H1 (cell line): ENCODE data around the gene PHETA1. TPM values are rescaled to one million over a fixed set of nuclear protein-coding genes. Genes with fewer than 3 reads are reported as not detected.

ENCODE experiments used
- HDAC6 ChIP-seq: IDR thresholded peaks from one replicate; pipeline ENCODE4 v1.7.1; 2012; ENCODE audit warnings: low read depth, mild to moderate bottlenecking, inconsistent platforms, low read length, moderate library complexity
- KDM5A ChIP-seq: fragments of 200-600 bp; IDR thresholded peaks from 2 replicates; pipeline ENCODE4 v1.7.1; 2012; ENCODE audit warnings: mild to moderate bottlenecking, low read length, inconsistent platforms, mixed read lengths
- NANOG ChIP-seq: IDR thresholded peaks from 2 replicates; pipeline ENCODE4 v1.6.1; 2011; ENCODE audit warnings: low read length, low read depth, mild to moderate bottlenecking, inconsistent platforms; ENCODE audit not compliant: insufficient read depth, poor library complexity, severe bottlenecking
- SIRT6 ChIP-seq: IDR thresholded peaks from one replicate; pipeline ENCODE4 v1.7.1; 2012; ENCODE audit warnings: low read length, inconsistent platforms
- polyA plus RNA-seq, 7 experiments: library from polyadenylated mRNA; depleted of rRNA in 3 of 7; stranded (reverse) in 5 of 7; unstranded in 2 of 7; fragments of >200 nt in 5 of 7; fragments of 200-250 nt in 2 of 7; gene quantifications; 1 replicate in 5 of 7; 2 replicates in 1 of 7; 4 replicates in 1 of 7; pipeline versions ENCODE4 v1.2.1 to v1.2.3, GENCODE V29; 2011 to 2013; ENCODE audit warnings: missing spikeins in 2 of 7, mixed read lengths in 2 of 7
- total RNA-seq: library from RNA; stranded (reverse); fragmentation: NEBNext Ultra II Directional; extraction: Animal tissue kit (Norgen Biotek cat#: 25700); gene quantifications from 2 replicates; pipeline ENCODE4 v1.2.1, GENCODE V29; 2021
- TF ChIP-seq, protein P1 (sequence below), 3 experiments: IDR thresholded peaks; 1 replicate in 2 of 3; 2 replicates in 1 of 3; pipeline versions ENCODE4 v1.5.1 to v1.6.1; 2011; ENCODE audit warnings: low read length in 3 of 3, mild to moderate bottlenecking in 3 of 3, inconsistent platforms in 2 of 3, low read depth in 1 of 3, moderate library complexity in 1 of 3; ENCODE audit not compliant: insufficient read depth in 1 of 3; ENCODE audit errors: control extremely low read depth in 1 of 3

PHETA1 gene
- total and polyA plus RNA-seq, 2 of the 8 experiments (the other 6 are each of a cell fraction or from before 2014, with no cell fraction given) = 5.2 to 12.3 TPM

DNA sequence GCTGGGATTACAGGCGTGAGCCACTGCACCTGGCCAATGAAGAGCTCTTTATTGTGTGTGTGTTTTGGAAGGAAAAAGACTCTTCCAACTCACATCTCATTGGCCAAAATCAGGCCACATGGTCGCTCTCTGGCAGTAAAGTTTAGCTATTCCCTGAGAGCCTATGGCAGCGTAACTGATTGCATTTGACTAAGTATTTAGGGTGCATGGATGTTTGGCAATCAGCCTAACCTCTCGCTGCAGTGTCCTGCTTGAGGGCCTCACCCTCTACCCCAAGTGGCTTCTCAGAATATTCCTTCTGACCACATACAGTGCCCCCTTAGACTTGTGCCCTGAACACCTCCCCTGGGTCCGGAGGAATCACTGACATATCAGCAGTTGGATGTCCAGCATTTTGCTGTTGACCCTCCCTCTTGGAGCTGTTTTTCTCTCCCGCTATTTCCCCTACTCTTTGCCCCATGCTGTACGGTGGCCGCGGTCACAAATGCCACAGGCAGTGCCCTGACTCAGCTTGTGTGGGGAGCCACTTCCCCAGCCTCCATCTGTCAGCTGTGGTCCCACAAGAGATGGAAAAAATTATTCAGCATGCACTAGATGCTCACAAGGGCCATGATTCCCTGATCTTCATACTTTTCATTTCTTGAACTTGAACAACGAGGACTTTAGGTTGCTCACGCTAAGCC is 9.5 kb downstream of the PHETA1 start (continued):
- TF ChIP-seq, protein P1, sequence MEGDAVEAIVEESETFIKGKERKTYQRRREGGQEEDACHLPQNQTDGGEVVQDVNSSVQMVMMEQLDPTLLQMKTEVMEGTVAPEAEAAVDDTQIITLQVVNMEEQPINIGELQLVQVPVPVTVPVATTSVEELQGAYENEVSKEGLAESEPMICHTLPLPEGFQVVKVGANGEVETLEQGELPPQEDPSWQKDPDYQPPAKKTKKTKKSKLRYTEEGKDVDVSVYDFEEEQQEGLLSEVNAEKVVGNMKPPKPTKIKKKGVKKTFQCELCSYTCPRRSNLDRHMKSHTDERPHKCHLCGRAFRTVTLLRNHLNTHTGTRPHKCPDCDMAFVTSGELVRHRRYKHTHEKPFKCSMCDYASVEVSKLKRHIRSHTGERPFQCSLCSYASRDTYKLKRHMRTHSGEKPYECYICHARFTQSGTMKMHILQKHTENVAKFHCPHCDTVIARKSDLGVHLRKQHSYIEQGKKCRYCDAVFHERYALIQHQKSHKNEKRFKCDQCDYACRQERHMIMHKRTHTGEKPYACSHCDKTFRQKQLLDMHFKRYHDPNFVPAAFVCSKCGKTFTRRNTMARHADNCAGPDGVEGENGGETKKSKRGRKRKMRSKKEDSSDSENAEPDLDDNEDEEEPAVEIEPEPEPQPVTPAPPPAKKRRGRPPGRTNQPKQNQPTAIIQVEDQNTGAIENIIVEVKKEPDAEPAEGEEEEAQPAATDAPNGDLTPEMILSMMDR (IDR thresholded peaks at IDR 0.05; ENCODE audit: control extremely low read depth in 1 of 3, insufficient read depth in 1 of 3, low read depth in 1 of 3, low read length in 3 of 3) = no peak
- TF ChIP-seq SIRT6 (no peak), NANOG (no peak), HDAC6 (no peak), KDM5A (no peak)
